Heart left ventricle (tissue), 13 donors: Measurements from ENCODE around the gene RPS24.

ENCODE experiments used
- POLR2A ChIP-seq, 2 donors: fragments of 450-650 bp; IDR thresholded peaks; one replicate each; pipeline ENCODE4 v1.6.1; 2017; ENCODE audit warnings: antibody characterized with exemption in 2 of 2, mild to moderate bottlenecking in 2 of 2, moderate library complexity in 2 of 2
- TF ChIP-seq, protein P1 (sequence below), 12 donors: fragments of 200-600 bp; sonication (generic) in 4 of 12; IDR thresholded peaks; one replicate each; pipeline versions ENCODE4 v1.5.0 to v1.8.0; 2018 to 2022; ENCODE audit warnings: antibody characterized with exemption in 12 of 12, mild to moderate bottlenecking in 5 of 12
- donor health status: ischemic (EF 13 %, LVEDD 7.1; RV severe dilation, severe dysfunction).
- donor health status: DM: no; HTN: yes; CAD: no.
- donor health status: DM: no; HTN: no; CAD: no.
- donor health status: ischemic (EF 25% LVEDD 6.9; RV normal size, moderate dysfunction).
- donor health status: ischemic (EF 25% LVEDD 5.7; RV mildly dilated, moderate dysfunction).
- donor health status: ischemic (EF 35%, LVEDD 5.7; RV mildly dilated, moderate dysfunction).
- donor health status: nonischemic (EF 11% LVEDD 7.7; RV severe dilation, severe dysfunction).
- donor health status: DM: yes; HTN: yes; CAD: no.
- donor health status: PGD.
- donor health status: ischemic (EF 29% LVEDD 5.4; RV normal size, mild dysfunction).
- donor health status: nonischemic (EF 23%, LVEDD 6.1; RV moderate dilation, normal function).

- TF ChIP-seq POLR2A (IDR thresholded peaks at IDR 0.05), result no peak
- TF ChIP-seq, protein P1, sequence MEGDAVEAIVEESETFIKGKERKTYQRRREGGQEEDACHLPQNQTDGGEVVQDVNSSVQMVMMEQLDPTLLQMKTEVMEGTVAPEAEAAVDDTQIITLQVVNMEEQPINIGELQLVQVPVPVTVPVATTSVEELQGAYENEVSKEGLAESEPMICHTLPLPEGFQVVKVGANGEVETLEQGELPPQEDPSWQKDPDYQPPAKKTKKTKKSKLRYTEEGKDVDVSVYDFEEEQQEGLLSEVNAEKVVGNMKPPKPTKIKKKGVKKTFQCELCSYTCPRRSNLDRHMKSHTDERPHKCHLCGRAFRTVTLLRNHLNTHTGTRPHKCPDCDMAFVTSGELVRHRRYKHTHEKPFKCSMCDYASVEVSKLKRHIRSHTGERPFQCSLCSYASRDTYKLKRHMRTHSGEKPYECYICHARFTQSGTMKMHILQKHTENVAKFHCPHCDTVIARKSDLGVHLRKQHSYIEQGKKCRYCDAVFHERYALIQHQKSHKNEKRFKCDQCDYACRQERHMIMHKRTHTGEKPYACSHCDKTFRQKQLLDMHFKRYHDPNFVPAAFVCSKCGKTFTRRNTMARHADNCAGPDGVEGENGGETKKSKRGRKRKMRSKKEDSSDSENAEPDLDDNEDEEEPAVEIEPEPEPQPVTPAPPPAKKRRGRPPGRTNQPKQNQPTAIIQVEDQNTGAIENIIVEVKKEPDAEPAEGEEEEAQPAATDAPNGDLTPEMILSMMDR (IDR thresholded peaks at IDR 0.05), result no peak
Observed at GRCh38 chr10:77984986-77985385, 48.7 kb upstream of the RPS24 start.
